GM12878 (cell line): Measurements from ENCODE around the gene ENO2. TPM values are rescaled to one million over a fixed set of nuclear protein-coding genes. Genes with fewer than 3 reads are reported as not detected.

Experiments used
- BCL11A ChIP-seq: IDR thresholded peaks from 2 replicates; pipeline ENCODE4 v1.6.1; 2011; ENCODE audit warnings: low read depth, low read length
- BCL3 ChIP-seq: IDR thresholded peaks from 2 replicates; pipeline ENCODE4 v1.6.1; 2011; ENCODE audit warnings: borderline replicate concordance, low read depth, mild to moderate bottlenecking, moderate library complexity, low read length; ENCODE audit not compliant: insufficient read depth, poor library complexity, severe bottlenecking
- CTCF ChIP-seq, 3 experiments: IDR thresholded peaks in 2 of 3; conservative IDR thresholded peaks in 1 of 3; 2 replicates each; pipeline ENCODE4 v1.5.1; 2011; ENCODE audit warnings: low read depth in 3 of 3, low read length in 3 of 3, mild to moderate bottlenecking in 3 of 3, control low read depth in 2 of 3, moderate library complexity in 2 of 3, inconsistent platforms in 1 of 3, mixed read lengths in 1 of 3; ENCODE audit not compliant: control insufficient read depth in 2 of 3, insufficient read depth in 1 of 3; ENCODE audit errors: extremely low read depth in 1 of 3
- EZH2 ChIP-seq: IDR thresholded peaks from 2 replicates; pipeline ENCODE4 v1.6.1; 2012; ENCODE audit warnings: low read depth, mild to moderate bottlenecking, control low read depth, inconsistent platforms, low read length, borderline replicate concordance; ENCODE audit not compliant: control insufficient read depth
- GATAD2B ChIP-seq: fragments of 450-650 bp; conservative IDR thresholded peaks from 2 replicates; pipeline ENCODE4 v1.6.1; 2017; ENCODE audit warnings: low read depth, mild to moderate bottlenecking, moderate library complexity
- HCFC1 ChIP-seq: fragments of 150-350 bp; IDR thresholded peaks from 2 replicates; pipeline ENCODE4 v1.6.1; 2014; ENCODE audit warnings: low read length
- IKZF2 ChIP-seq, 2 experiments: fragments of 450-650 bp; IDR thresholded peaks; 2 replicates each; pipeline ENCODE4 v1.6.1; 2017; ENCODE audit warnings: mild to moderate bottlenecking in 2 of 2, moderate library complexity in 2 of 2
- MAX ChIP-seq: IDR thresholded peaks from 2 replicates; pipeline ENCODE4 v1.6.1; 2012; ENCODE audit warnings: low read depth, low read length, improper control_type of control experiment
- NFXL1 ChIP-seq: fragments of 450-650 bp; IDR thresholded peaks from 2 replicates; pipeline ENCODE4 v1.6.1; 2017; ENCODE audit warnings: antibody characterized with exemption, mild to moderate bottlenecking, borderline replicate concordance
- NFYA ChIP-seq: IDR thresholded peaks from 2 replicates; pipeline ENCODE4 v1.6.1; 2011; ENCODE audit warnings: low read depth, mild to moderate bottlenecking, low read length, improper control_type of control experiment, borderline replicate concordance
- NKRF ChIP-seq: fragments of 450-650 bp; conservative IDR thresholded peaks from 2 replicates; pipeline ENCODE4 v1.6.1; 2017; ENCODE audit warnings: mild to moderate bottlenecking, moderate library complexity
- POU2F2 ChIP-seq: IDR thresholded peaks from 3 replicates; pipeline ENCODE4 v1.6.1; 2011; ENCODE audit warnings: low read depth, mild to moderate bottlenecking, low read length, borderline replicate concordance
- RBBP5 ChIP-seq: fragments of 200-600 bp; sonication (generic); conservative IDR thresholded peaks from 2 replicates; pipeline ENCODE4 v1.6.1; 2016
- SIN3A ChIP-seq: IDR thresholded peaks from 2 replicates; pipeline ENCODE4 v1.6.1; 2012; ENCODE audit warnings: low read depth, low read length, improper control_type of control experiment
- SMC3 ChIP-seq: IDR thresholded peaks from 2 replicates; pipeline ENCODE4 v1.6.1; 2011; ENCODE audit warnings: low read length, improper control_type of control experiment, borderline replicate concordance
- USF2 ChIP-seq: IDR thresholded peaks from 2 replicates; pipeline ENCODE4 v1.6.1; 2011; ENCODE audit warnings: low read depth, low read length, improper control_type of control experiment, borderline replicate concordance
- ZBTB11 ChIP-seq: fragments of 450-650 bp; formaldehyde crosslinking; IDR thresholded peaks from 2 replicates; pipeline ENCODE4 v1.5.0; 2022; ENCODE audit warnings: mild to moderate bottlenecking, missing genetic modification characterization
- ZNF207 ChIP-seq: fragments of 450-650 bp; IDR thresholded peaks from 2 replicates; pipeline ENCODE4 v1.6.1; 2014; ENCODE audit warnings: antibody characterized with exemption, mild to moderate bottlenecking, borderline replicate concordance
- ZNF384 ChIP-seq: IDR thresholded peaks from 2 replicates; pipeline ENCODE4 v1.6.1; 2012; ENCODE audit warnings: low read depth, mild to moderate bottlenecking, low read length, improper control_type of control experiment, borderline replicate concordance
- polyA plus RNA-seq, 11 experiments: library from polyadenylated mRNA; depleted of rRNA in 4 of 11; unstranded in 6 of 11; stranded (reverse) in 5 of 11; fragments of >200 nt; fragmentation: Nextera tagmentation in 4 of 11; fragmentation: Illumina TruSeq in 1 of 11; extraction: Ambion mirVana in 4 of 11; extraction: Trizol in 1 of 11; gene quantifications; 1 replicate in 1 of 11; 2 replicates in 10 of 11; pipeline versions ENCODE4 v1.2.1 to v1.2.3, GENCODE V29; 2011 to 2016; ENCODE audit warnings: inconsistent platforms in 2 of 11, missing spikeins in 2 of 11, low read depth in 1 of 11
- total RNA-seq, 4 experiments: library from RNA; depleted of rRNA in 3 of 4; stranded (reverse); fragments of >200 nt in 3 of 4; fragmentation: Illumina TruSeq in 1 of 4; extraction: Trizol in 1 of 4; gene quantifications; 2 replicates each; pipeline versions ENCODE4 v1.2.1 to v1.2.3, GENCODE V29; 2013 to 2021

The ENO2 gene
- total and polyA plus RNA-seq, 10 of the 15 experiments (the other 5 are each of a cell fraction or from before 2014, with no cell fraction given) = 24.8 to 196 (median 43.1) TPM

GRCh38 chr12:6965026-6965661 lies 50.8 kb downstream of the ENO2 start (continued):
- TF ChIP-seq CTCF (IDR thresholded peaks at IDR 0.05 in 2 of 3, conservative IDR thresholded peaks at IDR 0.05 in 1 of 3; ENCODE audit: control insufficient read depth in 2 of 3, extremely low read depth in 1 of 3, insufficient read depth in 1 of 3, low read depth in 3 of 3, low read length in 3 of 3) (peak; percentile 86 to 99 (median 96)), MAX (peak; percentile 80; the same call in 1 of the 2 replicates), ZBTB11 (CRISPR knock-in tag) (no peak), NKRF (no peak), USF2 (peak; percentile 46; the same call in 1 of the 2 replicates), NFYA (no peak), HCFC1 (no peak), ZNF384 (no peak), RBBP5 (no peak), EZH2 (no peak), BCL3 (no peak), POU2F2 (peak; percentile 13; the same call in 1 of the 3 replicates), NFXL1 (no peak), GATAD2B (no peak), ZNF207 (no peak), SIN3A (no peak), BCL11A (no peak), IKZF2 (IDR thresholded peaks at IDR 0.05) (0 out of 4 replicates have a peak, but pooled peaks of 1 of the 2 experiments have one; percentile 37), SMC3 (peak; percentile 94)
